Measurements from ENCODE around the gene FIS1.

FIS1 gene

GRCh38 chr7:101198476-101198875, 46.4 kb downstream of the FIS1 start:
- no peak overlapping the region for H3K9ac ChIP-seq (ENCODE audit: low read depth, low read length)

GRCh38 chr7:101197991-101198390, 46.9 kb downstream of the FIS1 start:
- Histone ChIP-seq H3K4me1 (ENCODE audit: insufficient read depth, low read length) (peaks cover 6% of the 10 kb centered on the region; the same call in 1 of the 2 replicates), H3K36me3 (ENCODE audit: insufficient read depth, low read length) (no peaks in the 10 kb centered on the region), H3K9me3 (ENCODE audit: control insufficient read depth, insufficient read depth, low read length) (no peaks in the 10 kb centered on the region), H3K9ac (ENCODE audit: low read depth, low read length) (no peak overlapping the region)

More at GRCh38 chr7:101198476-101198875, 46.4 kb downstream of the FIS1 start:
- no peaks in the 10 kb centered on the region for H3K9me3 ChIP-seq (ENCODE audit: control insufficient read depth, insufficient read depth, low read length)
- no peaks in the 10 kb centered on the region for H3K36me3 ChIP-seq (ENCODE audit: insufficient read depth, low read length)
- H3K4me1 ChIP-seq (ENCODE audit: insufficient read depth, low read length), result peaks cover 6% of the 10 kb centered on the region; the same call in 1 of the 2 replicates

- peaks cover 4% of the 10 kb centered on the region; the same call in 1 of the 2 replicates for H3K4me1 ChIP-seq (ENCODE audit: insufficient read depth, low read length)
- no peaks in the 10 kb centered on the region for H3K36me3 ChIP-seq (ENCODE audit: insufficient read depth, low read length)
- H3K9me3 ChIP-seq (ENCODE audit: control insufficient read depth, insufficient read depth, low read length), result no peaks in the 10 kb centered on the region
- no peak overlapping the region for H3K9ac ChIP-seq (ENCODE audit: low read depth, low read length)
These were observed 49.0 kb downstream of the FIS1 start for GRCh38 chr7:101195884-101196283.

Measured in ES-I3 (cell line).